Thyroid gland (tissue), 4 donors: ENCODE measurements around the gene PLET1.

Experiments
- CTCF ChIP-seq, 6 experiments: fragments of 200-600 bp in 3 of 6; fragments of 450-650 bp in 3 of 6; sonication (generic) in 3 of 6; IDR thresholded peaks; one replicate each; pipeline ENCODE4 v1.5.1; 2016 to 2019; ENCODE audit warnings: antibody characterized with exemption in 6 of 6, mild to moderate bottlenecking in 2 of 6, inconsistent platforms in 1 of 6, moderate library complexity in 1 of 6
- POLR2A ChIP-seq, 2 donors: fragments of 450-650 bp; IDR thresholded peaks; one replicate each; pipeline ENCODE4 v1.6.1; 2017; ENCODE audit warnings: antibody characterized with exemption in 2 of 2, mild to moderate bottlenecking in 2 of 2, moderate library complexity in 1 of 2

DNA sequence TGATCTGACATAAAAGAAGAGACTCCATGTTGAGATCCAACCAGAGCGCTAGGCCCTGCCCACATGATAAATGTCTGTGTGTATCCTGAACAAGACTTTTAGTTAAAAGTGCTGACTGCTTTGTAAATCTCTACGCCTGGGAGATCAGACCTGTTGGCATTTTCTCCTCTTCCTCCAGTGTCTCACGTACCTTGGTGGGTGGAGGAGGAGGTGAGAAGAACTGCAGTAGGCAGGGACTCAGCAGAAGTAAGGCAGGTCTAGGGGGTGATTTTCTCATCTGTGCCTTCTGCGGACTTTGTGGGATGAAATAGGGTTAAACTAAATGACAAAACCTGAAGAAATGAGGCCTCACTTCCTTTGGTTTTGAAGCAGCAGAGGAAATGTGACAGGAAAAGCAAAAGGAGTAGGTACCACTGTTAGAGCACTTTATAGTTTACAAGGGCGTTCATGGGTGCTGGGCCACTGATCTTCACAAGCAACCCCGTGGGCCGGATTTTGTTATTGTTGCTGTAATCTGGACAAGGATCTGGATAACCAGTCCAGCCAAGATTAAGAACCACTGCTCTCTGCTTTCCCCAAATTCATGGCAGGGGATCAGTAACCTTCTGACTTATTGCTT, 36.7 kb upstream of the PLET1 start:
- TF ChIP-seq POLR2A (IDR thresholded peaks at IDR 0.05) (no peak), CTCF (IDR thresholded peaks at IDR 0.05) (no peak)
